DND-41 (cell line): ENCODE data around the gene SLC39A2.

Experiments used
- CTCF ChIP-seq: IDR thresholded peaks from 2 replicates; pipeline ENCODE4 v1.5.1; 2012; ENCODE audit warnings: borderline replicate concordance, low read length, moderate library complexity, mild to moderate bottlenecking; ENCODE audit not compliant: poor library complexity, severe bottlenecking; ENCODE audit errors: extremely low read depth
- EZH2 ChIP-seq: IDR thresholded peaks from 3 replicates; pipeline ENCODE4 v1.6.1; 2012; ENCODE audit warnings: borderline replicate concordance, low read depth, mild to moderate bottlenecking, moderate library complexity, low read length, inconsistent platforms; ENCODE audit not compliant: severe bottlenecking

GRCh38 chr14:21042918-21043317 is 43.8 kb downstream of the SLC39A2 start:
- TF ChIP-seq CTCF (no peak), EZH2 (no peak)
